GM19452 (cell line): Measurements from ENCODE around the gene ACP3.
"Not testable (repeated sequence)": the region's sequence is repeated elsewhere in the genome, so short reads cannot be mapped to it uniquely, and the experiment has no call there.

Source experiments
- ATAC-seq: cut with Tn5 transposase; IDR thresholded peaks from one replicate; pipeline ENCODE4 v1.9.1; 2021; ENCODE audit not compliant: unreplicated experiment

Gene ACP3, protein sequence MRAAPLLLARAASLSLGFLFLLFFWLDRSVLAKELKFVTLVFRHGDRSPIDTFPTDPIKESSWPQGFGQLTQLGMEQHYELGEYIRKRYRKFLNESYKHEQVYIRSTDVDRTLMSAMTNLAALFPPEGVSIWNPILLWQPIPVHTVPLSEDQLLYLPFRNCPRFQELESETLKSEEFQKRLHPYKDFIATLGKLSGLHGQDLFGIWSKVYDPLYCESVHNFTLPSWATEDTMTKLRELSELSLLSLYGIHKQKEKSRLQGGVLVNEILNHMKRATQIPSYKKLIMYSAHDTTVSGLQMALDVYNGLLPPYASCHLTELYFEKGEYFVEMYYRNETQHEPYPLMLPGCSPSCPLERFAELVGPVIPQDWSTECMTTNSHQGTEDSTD

DNA sequence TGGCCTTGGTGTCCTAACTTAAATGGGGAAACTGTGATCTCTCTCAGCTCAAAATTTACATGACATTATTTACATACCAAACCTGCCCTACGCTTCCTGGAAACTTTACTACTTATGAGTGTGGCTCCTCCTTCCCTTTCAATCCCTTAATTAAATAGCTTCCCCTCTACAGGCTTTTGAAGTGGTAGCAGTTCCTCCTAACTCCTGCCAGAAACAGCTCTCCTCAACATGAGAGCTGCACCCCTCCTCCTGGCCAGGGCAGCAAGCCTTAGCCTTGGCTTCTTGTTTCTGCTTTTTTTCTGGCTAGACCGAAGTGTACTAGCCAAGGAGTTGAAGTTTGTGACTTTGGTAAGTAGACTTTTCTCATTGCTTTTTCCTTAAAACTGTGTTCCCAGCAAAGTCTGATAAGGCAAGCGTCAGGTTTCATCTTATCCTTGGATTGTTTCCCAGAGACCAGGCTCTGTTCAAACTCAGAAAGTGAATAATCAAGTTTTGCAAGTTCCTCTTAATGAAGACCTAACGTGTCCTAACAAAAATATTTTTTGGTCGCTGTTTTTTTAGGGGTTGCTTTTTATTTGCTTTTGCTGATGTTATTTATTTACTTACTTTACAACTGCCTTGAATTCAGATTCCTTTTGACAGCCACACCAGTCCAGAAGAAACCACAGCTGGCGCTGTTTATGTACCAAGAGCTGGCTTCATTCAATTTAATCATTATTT is at the start of gene ACP3:
Gene ACP3, plus strand, starts transcription at position 179 of the 720 bp plus-strand sequence. Its CDS starts 50 bp downstream, at position 229.
- no peak for ATAC-seq

DNA sequence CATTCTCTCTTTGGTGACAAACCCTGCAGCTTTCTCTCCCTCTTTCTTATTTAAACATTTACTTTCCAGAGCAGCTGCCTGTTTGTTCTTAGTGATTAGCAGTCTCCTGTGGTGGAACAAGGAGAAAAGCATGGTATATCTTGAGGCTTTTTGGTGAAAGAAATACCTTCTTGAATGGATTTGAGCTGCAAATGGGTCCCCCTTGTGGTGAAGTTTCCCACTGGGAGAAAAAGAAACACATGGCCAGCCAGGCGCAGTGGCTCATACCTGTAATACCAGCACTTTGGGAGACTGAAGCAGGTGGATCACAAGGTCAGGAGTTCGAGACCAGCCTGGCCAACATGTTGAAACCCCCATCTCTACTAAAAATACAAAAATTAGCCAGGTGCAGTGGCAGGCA is 48.3 kb upstream of the ACP3 start:
- ATAC-seq: no peak

DNA sequence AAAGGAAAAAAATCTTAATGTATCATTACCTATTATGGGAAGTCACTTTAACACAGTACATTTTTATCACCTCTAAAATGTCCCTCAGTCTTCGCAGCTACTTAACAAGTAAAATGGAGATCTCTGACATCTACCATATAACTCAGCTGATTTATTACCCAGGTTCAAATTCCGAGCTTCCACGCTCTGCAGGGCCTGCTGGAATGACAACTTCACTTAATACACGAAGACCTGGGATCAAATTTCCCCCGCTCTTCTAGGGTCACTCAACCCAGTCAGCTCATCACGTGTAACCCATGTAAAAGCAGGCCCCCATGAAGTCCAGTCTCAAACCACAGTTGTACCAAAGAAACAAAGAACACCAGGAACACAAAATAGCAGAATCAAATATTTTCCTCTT is 44.2 kb upstream of the ACP3 start:
- no peak for ATAC-seq

DNA sequence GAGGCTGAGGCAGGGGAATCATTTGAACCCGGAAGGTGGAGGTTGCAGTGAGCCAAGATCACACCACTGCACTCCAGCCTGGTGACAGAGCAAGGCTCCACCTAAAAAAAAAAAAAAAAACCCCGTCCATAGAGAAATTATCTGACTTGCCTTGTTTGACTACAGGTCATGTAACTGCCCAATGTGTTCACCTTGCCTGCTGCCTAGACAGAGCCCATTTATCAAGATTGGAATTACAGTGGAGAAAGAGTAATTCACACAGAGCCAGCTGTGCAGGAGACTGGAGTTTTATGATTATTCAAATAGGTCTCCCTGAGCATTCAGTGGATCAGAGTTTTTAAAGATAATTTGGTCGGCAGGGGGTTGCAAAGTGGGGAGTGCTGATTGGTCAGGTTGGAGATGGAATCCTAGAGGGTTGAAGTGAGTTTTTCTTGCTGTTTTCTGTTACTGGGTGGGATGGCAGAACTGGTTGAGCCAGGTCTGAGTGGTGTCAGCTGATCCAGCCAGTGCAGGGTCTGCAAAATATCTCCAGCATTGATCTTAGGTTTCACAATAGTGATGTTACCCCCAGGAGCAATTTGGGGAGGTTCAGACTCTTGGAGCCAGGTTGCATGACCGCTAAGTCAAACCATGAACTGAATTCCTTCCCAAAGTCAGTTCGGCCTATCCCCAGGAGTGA is 40.8 kb upstream of the ACP3 start:
- no peak for ATAC-seq

DNA sequence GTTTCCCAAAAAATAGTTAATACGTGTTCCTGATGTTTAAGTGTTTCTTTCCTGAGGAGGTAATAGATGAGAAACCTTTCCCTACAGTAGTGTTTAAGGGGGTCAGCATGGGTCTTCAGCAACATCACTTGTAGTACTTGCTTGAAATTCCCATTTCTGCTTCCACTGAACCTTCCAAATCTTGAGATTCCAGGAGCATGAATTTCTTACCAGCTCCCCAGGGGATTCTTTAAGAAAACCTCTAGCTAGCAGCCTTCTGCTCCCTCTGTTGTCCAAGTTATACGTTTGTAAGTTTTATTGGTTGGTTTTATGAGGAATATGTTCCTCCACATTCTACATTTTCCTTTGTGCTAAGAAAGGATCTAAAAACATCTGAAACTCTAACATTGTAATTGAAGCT is 38.2 kb upstream of the ACP3 start:
- ATAC-seq: no peak

DNA sequence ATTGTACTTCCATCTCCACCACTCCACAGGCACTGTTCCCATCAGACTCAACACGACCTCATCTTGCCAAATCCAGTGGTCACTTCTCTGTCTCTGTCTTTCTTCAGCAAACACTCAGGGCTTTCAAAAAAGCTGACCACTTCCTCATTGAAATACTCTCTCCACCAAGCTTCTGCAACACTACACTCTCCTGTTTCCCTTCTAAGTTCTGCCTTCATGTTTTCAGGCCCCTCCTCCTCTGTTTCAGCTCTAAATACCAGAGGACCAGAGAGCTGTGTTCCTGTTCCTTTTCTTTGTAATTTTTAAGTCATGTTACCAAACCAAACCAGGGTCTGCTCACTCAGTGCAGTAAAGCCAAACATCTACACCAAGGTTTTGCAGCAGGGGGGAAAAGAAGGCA is 33.8 kb upstream of the ACP3 start:
- ATAC-seq: peak; percentile 51

DNA sequence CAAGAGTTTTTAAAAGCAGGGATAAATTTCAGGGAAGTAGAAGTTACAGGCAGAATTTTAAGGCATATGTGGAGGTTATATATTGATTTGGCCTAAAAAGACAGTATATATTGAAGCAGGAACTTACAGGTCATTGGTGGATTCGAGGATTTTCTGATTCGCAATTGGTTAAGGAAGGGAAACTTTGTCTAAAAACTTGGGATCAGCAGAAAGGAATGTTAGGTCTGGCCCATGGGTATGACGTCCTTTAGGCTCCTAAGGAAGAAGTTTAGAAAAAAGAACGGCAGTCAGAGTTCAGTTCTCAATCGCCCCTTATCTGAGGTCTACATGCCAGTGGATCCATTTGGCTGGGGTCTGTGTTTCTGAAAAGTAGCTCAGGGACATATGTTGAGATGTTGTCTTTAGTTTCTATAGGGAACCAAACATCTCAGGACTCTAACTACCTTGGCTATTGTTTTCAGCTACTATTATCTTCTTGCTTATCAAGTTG is 33.2 kb upstream of the ACP3 start:
- ATAC-seq: no peak

DNA sequence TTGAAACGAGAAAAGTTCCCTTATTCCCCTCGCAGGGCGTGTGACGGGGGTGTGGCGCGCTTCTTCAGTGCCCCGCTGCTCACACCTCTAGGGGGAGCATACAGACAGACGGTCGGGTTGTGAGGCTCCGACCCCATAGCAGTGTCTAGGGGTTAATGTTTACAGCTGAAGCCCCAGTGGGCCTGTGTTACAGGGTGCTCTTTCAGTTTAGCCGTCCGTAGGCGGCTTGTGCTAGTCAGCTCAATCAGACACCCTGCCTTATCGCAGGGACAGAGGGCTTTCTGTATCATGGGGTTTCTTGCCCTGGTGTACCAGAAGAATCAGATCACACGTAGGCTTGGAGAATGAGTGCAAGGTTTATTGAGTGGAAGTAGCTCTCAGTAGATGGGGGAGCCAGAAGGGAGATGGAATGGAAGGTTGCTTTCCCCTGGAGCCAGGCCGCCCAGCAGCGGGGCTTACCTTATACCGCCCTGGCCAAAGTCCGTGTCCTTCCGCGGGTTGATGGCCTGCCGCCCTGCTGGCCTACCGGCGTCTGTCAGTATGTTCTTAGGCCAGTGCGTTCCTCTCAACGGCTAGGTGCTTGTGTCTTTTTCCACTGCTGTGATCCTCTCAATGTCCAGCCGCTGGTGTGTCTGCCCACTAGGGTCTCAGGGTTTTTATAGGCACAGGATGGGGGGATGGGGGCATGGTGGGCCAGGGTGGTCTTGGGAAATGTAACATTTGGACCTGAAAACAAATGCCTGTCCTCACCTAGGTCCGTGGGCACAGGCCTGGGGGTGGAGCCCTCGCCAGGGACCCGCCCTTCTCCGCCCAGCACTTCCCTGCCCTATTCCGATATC is 32.2 kb upstream of the ACP3 start:
- no peak for ATAC-seq

DNA sequence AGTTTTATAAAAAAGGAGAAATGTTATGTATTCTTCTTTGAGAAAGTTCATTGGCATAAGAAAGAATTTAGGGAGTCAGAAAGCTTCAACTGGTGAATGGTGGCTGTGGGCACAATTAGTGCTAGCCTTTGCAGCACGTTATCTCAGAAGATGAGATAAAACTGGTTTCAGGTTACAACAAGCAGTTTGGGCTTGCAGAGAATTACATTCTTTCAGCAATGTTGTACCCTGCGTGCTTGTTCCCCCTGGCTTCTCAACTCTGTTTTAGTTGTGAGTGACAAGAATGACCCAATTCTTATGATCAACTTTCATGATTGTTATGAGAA is 31.6 kb upstream of the ACP3 start:
- no peak for ATAC-seq

DNA sequence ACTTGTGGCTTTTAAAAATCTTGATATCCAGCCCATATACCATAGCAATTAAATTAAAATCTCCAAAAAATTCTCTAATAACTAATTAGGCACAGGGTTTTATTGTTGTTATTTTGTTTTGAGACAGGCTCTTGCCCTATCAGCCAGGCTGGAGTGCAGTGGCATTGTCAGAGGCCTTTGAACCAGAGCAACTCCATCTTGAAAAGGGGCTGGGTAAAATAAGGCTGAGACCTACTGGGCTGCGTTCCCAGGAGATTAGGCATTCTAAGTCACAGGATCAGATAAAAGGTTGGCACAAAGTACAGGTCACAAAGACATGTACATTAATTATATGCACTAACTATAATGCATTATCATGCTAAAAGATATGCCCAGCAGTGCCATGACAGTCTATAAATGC is 31.2 kb upstream of the ACP3 start:
- ATAC-seq: no peak

DNA sequence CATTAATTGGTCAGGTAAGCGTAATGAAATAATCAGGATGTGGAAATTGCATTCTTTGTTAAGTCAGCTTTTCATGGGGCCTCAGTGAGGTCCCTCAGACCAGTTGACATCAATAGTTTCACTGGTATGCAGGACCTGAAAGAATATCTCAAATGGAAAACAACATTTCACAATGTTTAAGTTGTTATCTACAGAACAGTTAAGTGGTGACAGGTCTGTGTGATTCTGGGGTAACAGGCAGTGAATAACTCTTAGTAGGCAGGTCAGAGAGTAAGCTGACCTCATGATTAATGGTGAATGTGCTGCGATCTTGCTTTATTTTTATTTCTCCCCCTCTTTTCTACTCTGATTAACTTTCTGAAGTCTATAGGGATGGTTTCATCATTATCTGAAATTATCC is 28.9 kb upstream of the ACP3 start:
- no peak for ATAC-seq

DNA sequence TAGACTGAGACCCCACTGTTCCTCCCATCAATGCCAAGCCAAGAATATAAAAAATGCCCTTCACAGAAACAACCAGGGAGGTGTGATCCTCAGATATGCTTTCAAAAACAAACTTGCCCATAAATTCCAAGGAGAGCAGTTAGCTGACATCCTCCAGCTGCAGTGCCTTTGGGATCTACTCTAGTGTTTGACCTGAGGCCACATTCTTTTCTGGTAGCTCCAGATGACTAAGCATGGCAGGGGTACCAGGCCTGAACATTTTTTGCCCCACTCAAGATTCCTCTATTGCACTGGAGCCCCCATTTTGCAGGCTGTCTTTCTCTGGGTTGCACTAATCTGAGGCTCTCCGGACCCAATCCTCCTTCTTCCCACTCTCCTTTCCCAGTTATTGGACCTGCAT is 27.9 kb upstream of the ACP3 start:
- no peak for ATAC-seq

DNA sequence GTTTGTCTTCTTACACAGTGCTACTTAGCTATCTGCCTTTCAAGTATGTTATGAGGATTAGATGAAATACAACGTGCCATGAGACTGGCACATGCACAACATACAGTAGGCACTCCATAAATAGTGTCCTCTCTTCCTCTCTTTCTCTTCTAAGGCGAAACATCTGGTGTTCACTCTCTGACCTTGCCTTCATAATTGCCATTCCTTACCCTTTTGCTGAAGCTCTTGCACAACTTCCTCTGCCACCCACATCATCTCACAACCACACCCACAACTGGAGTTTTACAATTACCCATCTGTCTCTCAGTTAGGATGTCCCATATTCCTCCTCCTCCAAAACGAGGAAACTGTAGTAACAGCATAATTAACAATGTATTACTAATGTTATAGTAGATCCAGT is 26.4 kb upstream of the ACP3 start:
- no peak for ATAC-seq

DNA sequence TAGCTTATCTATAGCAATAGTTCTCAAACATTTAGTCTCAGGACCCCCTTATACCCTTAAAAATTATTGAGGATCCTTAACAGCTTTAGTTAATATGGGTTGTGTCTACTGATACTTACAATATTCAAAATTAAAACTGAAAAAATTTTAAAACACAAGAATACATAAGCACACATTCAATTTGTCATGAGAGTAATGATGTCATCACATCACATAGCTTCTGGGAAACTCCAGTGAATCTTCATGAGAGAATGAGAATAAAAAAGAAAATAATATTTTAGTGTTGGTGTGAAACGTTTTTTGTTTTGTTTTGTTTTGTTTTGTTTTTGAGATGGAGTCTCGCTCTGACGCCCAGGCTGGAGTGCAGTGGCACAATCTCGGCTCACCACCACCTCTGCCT is 25.2 kb upstream of the ACP3 start:
- ATAC-seq: no peak

DNA sequence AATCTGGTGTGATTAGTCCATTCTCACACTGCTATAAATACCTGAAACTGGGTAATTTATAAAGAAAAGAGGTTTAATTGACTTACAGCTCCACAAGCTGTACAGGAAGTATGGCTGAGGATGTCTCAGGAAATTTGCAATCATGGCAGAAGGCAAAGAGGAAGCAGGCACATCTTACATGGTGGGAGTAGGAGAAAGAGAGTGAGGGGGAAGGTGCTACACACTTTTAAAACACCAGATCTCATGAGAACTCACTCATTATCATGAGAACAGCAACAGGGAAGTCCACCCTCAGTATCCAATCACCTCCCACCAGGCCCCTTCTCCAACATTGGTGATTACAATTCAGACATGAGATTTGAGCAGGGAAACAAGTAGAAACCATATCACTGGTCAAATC is 24.0 kb upstream of the ACP3 start:
- ATAC-seq: no peak

DNA sequence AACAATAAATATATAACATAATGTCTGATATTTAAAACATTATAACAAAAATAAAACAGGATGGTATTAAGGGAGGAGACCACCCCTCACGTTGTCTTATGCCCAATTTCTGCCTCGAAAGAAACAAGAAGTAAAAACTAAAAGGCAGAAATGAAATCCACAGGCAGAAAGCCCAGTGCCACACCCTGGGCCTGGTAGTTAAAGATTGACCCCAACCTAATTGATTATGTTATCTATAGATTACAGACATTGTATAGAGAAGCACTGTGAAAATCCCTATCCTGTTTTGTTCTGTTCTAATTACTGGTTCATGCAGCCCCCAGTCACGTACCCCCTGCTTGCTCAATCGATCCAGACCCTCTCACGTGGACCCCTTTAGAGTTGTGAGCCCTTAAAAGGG is 22.3 kb upstream of the ACP3 start:
- ATAC-seq: no peak

DNA sequence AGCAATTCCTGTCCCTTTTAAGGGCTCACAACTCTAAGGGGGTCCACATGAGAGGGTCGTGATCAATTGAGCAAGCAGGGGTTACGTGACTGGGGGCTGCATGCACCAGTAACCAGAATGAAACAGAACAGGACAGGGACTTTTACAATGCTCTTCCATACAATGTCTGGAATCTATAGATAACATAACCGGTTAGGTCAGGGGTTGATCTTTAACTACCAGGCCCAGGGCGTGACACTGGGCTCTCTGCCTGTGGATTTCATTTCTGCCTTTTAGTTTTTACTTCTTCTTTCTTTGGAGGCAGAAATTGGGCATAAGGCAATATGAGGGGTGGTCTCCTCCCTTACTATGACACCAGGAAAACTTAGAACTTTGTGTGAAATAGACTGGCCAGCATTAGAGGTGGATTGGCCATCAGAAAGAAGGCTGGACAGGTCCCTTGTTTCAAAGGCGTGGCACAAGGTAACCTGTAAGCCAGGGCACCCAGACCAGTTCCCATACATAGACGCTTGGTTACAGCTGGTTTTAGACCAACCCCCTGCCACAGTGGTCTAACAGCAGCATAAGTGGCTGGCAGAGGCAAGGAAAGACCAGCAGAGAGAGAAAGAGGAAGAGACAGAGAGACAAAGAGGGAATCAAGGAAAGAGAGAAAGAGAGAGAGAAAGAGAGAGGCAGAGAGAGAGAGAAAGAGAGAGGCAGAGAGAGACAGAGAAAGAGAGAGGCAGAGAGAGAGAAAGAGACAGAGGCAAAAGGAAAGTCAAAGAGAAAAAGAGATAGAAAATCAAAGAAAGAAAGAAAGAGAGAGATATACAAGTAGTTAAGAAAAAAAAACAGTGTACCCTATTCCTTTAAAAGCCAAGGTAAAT is 13.6 kb upstream of the ACP3 start:
- not testable (repeated sequence) for ATAC-seq

DNA sequence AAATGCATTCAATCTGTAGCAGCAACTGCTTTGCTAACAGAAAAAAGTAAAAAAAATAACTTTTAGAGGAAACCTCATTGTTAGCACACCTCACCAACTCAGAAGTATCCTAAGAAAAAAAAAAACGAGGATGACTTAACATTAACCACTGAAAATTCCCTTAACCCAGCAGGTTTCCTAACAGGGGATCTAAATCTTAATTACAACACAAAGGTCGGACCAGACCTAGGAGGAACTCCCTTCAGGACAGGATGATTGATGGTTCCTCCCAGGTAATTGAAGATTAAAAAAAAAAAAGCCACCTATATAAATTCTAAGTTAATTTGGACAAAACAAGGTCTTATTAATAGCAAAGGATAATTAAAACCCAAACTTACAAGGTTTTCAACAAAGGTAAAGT is 12.9 kb upstream of the ACP3 start:
- not testable (repeated sequence) for ATAC-seq

DNA sequence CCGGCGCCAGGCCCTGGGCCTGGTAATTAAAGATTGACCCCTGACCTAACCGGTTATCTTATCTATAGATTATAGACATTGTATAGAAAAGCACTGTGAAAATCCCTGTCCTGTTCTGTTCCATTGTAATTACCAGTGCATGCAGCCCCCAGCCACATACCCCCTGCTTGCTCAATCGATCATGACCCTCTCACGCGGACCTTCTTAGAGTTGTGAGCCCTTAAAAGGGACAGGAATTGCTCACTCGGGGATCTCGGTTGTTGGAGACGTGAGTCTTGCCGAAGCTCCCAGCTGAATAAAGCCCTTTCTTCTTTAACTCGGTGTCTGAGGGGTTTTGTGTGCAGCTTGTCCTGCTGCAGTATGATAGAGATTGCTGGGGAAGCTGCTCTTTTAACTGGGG is 7.2 kb upstream of the ACP3 start:
- ATAC-seq: not testable (repeated sequence)

DNA sequence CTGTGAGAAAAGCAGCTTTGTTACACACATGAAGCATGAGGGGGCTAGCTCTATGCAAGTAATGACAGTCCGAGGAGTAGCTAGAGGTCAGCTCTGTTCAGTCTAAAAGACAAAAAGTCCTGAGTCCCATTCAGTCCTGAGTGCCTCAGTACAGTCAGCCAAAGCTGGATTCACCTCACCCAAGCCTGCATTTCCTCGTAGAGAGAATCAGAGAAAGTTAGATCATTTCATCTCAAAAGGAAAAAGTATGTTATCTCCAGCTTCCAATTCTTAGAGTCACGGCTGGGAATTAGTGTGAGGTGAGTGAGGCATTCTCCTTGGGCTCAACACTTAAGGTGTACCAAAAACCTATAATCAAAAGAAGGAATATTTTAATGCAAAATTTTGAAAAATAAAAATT is 5.9 kb upstream of the ACP3 start:
- ATAC-seq: no peak
